ENCODE measurements around the gene ADAT3. TPM values are rescaled to one million over a fixed set of nuclear protein-coding genes. Genes with fewer than 3 reads are reported as not detected.

ADAT3 gene
- total RNA-seq, 1 donor from 2014 or later: 0.79 TPM

DNA sequence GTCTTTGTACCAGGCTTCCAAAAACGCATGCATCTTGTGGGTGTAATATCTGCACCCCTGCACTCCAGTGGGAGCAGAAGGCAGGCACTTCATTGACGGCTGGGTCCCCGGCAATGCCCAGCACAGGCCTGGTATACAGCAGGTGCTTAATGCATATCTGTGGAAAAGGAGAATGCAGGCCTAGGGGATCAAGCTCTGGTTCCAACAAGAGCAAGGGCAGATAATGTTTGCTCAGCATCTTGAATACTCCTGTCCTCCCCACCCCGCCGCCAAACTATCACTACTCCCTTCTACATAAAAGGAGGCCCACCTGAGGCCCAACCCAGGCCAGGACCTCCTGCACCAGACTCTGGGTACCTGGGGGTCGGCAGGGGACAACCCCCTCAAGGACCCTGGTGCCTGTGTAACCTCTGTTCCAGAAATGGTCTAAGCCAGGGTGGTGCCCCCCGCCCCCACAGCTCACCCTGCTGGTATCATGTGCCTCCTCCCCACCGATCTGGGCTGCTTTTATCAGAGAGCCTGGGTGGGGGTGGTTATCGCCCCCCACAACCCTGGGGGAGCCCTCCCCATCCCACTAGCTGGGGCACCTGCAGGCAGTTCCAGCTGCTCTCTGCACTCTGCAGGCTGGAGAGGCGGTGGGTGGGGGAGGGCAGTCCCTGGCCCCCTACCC lies 46.7 kb upstream of the ADAT3 start:
- Histone ChIP-seq H3K4me3 (ENCODE audit: low read depth, low read length) (no peak overlapping the region), H3K36me3 (ENCODE audit: control insufficient read depth, insufficient read depth, low read length) (peaks cover 2% of the 10 kb centered on the region), H3K27me3 (ENCODE audit: control insufficient read depth, insufficient read depth, low read length) (no peaks in the 10 kb centered on the region)
- DNase-seq (ENCODE audit: low read depth) (no peak), FAIRE-seq (no peak)
- TF ChIP-seq, protein P1, sequence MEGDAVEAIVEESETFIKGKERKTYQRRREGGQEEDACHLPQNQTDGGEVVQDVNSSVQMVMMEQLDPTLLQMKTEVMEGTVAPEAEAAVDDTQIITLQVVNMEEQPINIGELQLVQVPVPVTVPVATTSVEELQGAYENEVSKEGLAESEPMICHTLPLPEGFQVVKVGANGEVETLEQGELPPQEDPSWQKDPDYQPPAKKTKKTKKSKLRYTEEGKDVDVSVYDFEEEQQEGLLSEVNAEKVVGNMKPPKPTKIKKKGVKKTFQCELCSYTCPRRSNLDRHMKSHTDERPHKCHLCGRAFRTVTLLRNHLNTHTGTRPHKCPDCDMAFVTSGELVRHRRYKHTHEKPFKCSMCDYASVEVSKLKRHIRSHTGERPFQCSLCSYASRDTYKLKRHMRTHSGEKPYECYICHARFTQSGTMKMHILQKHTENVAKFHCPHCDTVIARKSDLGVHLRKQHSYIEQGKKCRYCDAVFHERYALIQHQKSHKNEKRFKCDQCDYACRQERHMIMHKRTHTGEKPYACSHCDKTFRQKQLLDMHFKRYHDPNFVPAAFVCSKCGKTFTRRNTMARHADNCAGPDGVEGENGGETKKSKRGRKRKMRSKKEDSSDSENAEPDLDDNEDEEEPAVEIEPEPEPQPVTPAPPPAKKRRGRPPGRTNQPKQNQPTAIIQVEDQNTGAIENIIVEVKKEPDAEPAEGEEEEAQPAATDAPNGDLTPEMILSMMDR (IDR thresholded peaks at IDR 0.05; ENCODE audit: insufficient read depth, low read length, severe bottlenecking): no peak

GRCh38 chr19:1859331-1859781 lies 45.8 kb upstream of the ADAT3 start:
- H3K36me3 ChIP-seq (ENCODE audit: control insufficient read depth, insufficient read depth, low read length): no peaks in the 10 kb centered on the region
- DNase-seq (ENCODE audit: low read depth) (no peak), FAIRE-seq (peak; percentile 7)
- TF ChIP-seq, protein P1 (IDR thresholded peaks at IDR 0.05; ENCODE audit: insufficient read depth, low read length, severe bottlenecking): no peak
- H3K27me3 ChIP-seq (ENCODE audit: control insufficient read depth, insufficient read depth, low read length): no peaks in the 10 kb centered on the region
- no peak overlapping the region for H3K4me3 ChIP-seq (ENCODE audit: low read depth, low read length)

- TF ChIP-seq, protein P1 (IDR thresholded peaks at IDR 0.05; ENCODE audit: insufficient read depth, low read length, severe bottlenecking): no peak
- no peaks in the 10 kb centered on the region for H3K27me3 ChIP-seq (ENCODE audit: control insufficient read depth, insufficient read depth, low read length)
- peak overlapping the region; percentile 88 for H3K4me3 ChIP-seq (ENCODE audit: low read depth, low read length)
- no peak for FAIRE-seq
- DNase-seq (ENCODE audit: low read depth): peak; percentile 33
- H3K36me3 ChIP-seq (ENCODE audit: control insufficient read depth, insufficient read depth, low read length): no peaks in the 10 kb centered on the region
Measured at GRCh38 chr19:1860042-1860775, 45.0 kb upstream of the ADAT3 start.

- TF ChIP-seq, protein P1 (IDR thresholded peaks at IDR 0.05; ENCODE audit: insufficient read depth, low read length, severe bottlenecking): no peak
- DNase-seq (ENCODE audit: low read depth): no peak
- no peak for FAIRE-seq
- Histone ChIP-seq H3K36me3 (ENCODE audit: control insufficient read depth, insufficient read depth, low read length) (no peaks in the 10 kb centered on the region), H3K4me3 (ENCODE audit: low read depth, low read length) (peak overlapping the region; percentile 88), H3K27me3 (ENCODE audit: control insufficient read depth, insufficient read depth, low read length) (no peaks in the 10 kb centered on the region)
Measured at GRCh38 chr19:1860821-1861598, 44.2 kb upstream of the ADAT3 start.

DNA sequence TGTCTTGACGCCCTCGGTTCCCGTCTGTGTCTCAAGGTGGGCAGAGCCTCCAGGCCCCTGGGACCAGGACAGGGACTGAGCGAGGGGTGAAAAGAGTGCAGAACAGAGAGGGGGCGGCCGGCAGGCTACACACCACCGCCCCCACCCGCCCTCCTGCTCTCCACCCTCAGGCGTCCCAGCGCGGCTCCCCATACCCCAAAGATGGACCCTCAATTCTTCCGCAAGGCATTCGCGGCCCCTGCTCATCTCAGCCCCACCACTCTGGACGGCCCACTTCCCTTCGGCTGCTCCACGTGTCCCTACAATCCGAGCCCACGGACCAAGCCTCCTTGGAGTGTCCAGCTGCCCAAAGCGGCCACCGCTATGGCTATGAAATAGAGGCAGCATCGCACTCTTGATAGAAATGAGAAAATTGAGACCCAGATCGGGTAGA lies 43.6 kb upstream of the ADAT3 start:
- no peaks in the 10 kb centered on the region for H3K36me3 ChIP-seq (ENCODE audit: control insufficient read depth, insufficient read depth, low read length)
- no peaks in the 10 kb centered on the region for H3K27me3 ChIP-seq (ENCODE audit: control insufficient read depth, insufficient read depth, low read length)
- peak overlapping the region; percentile 88 for H3K4me3 ChIP-seq (ENCODE audit: low read depth, low read length)
- no peak for DNase-seq (ENCODE audit: low read depth)
- FAIRE-seq: no peak
- TF ChIP-seq, protein P1 (IDR thresholded peaks at IDR 0.05; ENCODE audit: insufficient read depth, low read length, severe bottlenecking): no peak
